Breast epithelium (tissue), 4 donors: Measurements from ENCODE around the gene FHIT. TPM values are rescaled to one million over a fixed set of nuclear protein-coding genes. Genes with fewer than 3 reads are reported as not detected.
"Not testable (repeated sequence)": the region's sequence is repeated elsewhere in the genome, so short reads cannot be mapped to it uniquely, and the experiment has no call there.

Experiments
- DNase-seq, 2 donors: peaks; one replicate each; pipeline ENCODE4 v3.0.0-alpha.2; 2019; ENCODE audit warnings: low spot score in 2 of 2
- H3K27ac ChIP-seq, 2 donors: fragments of 200-600 bp; sonication (generic) in 1 of 2; one replicate each; pipeline ENCODE4 v1.5.1; 2016 to 2019; ENCODE audit warnings: mild to moderate bottlenecking in 1 of 2
- H3K27me3 ChIP-seq, 2 donors: fragments of 200-600 bp; sonication (generic) in 1 of 2; one replicate each; pipeline versions ENCODE4 v1.5.1 to v1.6.0; 2017 to 2019; ENCODE audit warnings: control low read depth in 1 of 2, mild to moderate bottlenecking in 1 of 2
- H3K36me3 ChIP-seq: fragments of 200-600 bp; one replicate; pipeline ENCODE4 v1.5.1; 2019
- H3K4me1 ChIP-seq, 2 donors: fragments of 200-600 bp; sonication (generic); one replicate each; pipeline ENCODE4 v1.5.1; 2016 to 2019; ENCODE audit warnings: control low read depth in 1 of 2
- H3K4me3 ChIP-seq, 3 donors: fragments of 200-600 bp; sonication (generic); 1 replicate in 2 of 3; 2 replicates in 1 of 3; pipeline ENCODE4 v1.5.1; 2016 to 2019; ENCODE audit warnings: mild to moderate bottlenecking in 3 of 3, moderate library complexity in 2 of 3
- H3K9me3 ChIP-seq, 2 donors: fragments of 200-600 bp; sonication (generic) in 1 of 2; one replicate each; pipeline ENCODE4 v1.5.1; 2016 to 2019; ENCODE audit warnings: control low read depth in 1 of 2
- CTCF ChIP-seq, 3 donors: fragments of 450-650 bp; IDR thresholded peaks; one replicate each; pipeline ENCODE4 v1.5.1; 2016 to 2017; ENCODE audit warnings: antibody characterized with exemption in 3 of 3, mild to moderate bottlenecking in 3 of 3, moderate library complexity in 3 of 3
- POLR2A ChIP-seq: fragments of 450-650 bp; IDR thresholded peaks from one replicate; pipeline ENCODE4 v1.6.1; 2016; ENCODE audit warnings: antibody characterized with exemption, mild to moderate bottlenecking, moderate library complexity
- POLR2AphosphoS5 ChIP-seq, 3 donors: sonication (generic); formaldehyde crosslinking; IDR thresholded peaks; one replicate each; pipeline ENCODE4 v1.6.1; 2017; ENCODE audit warnings: antibody characterized with exemption in 3 of 3
- intact Hi-C: fragments of 100-400 bp; cut with DNase I; formaldehyde crosslinking; loops from one replicate; pipeline ENCODE4 v1.15.1; 2023; ENCODE audit warnings: low total_unique reads
- total RNA-seq, 3 donors: library from RNA; depleted of rRNA; stranded (reverse); fragments of >200 nt; gene quantifications; one replicate each; pipeline ENCODE4 v1.1.0, GENCODE V29; 2016

FHIT gene
- total RNA-seq, 3 donors from 2014 or later = 9.0 to 19.2 (median 17.7) TPM

- TF ChIP-seq POLR2A (no peak), CTCF (IDR thresholded peaks at IDR 0.05) (no peak), POLR2AphosphoS5 (IDR thresholded peaks at IDR 0.05) (no peak)
- intact Hi-C loops = no loop called here
- no peak for DNase-seq
- Histone ChIP-seq H3K27me3 (no peaks in the 10 kb centered on the region), H3K4me3 (no peak overlapping the region), H3K4me1 (no peaks in the 10 kb centered on the region), H3K27ac (no peak overlapping the region), H3K9me3 (no peaks in the 10 kb centered on the region), H3K36me3 (no peaks in the 10 kb centered on the region)
Measured at GRCh38 chr3:61223451-61223850, 27.8 kb downstream of the FHIT start.

GRCh38 chr3:61222467-61222866, 28.8 kb downstream of the FHIT start:
- intact Hi-C loops = no loop called here
- no peaks in the 10 kb centered on the region for H3K4me1 ChIP-seq
- TF ChIP-seq POLR2AphosphoS5 (IDR thresholded peaks at IDR 0.05) = no peak
- no peak for TF ChIP-seq CTCF (IDR thresholded peaks at IDR 0.05)
- no peak for TF ChIP-seq POLR2A
- H3K36me3 ChIP-seq = no peaks in the 10 kb centered on the region
- no peaks in the 10 kb centered on the region for H3K27me3 ChIP-seq
- no peaks in the 10 kb centered on the region for H3K9me3 ChIP-seq
- no peak overlapping the region for H3K27ac ChIP-seq
- no peak for DNase-seq
- H3K4me3 ChIP-seq = no peak overlapping the region

- Histone ChIP-seq H3K4me3 (no peak overlapping the region), H3K9me3 (no peaks in the 10 kb centered on the region), H3K4me1 (no peaks in the 10 kb centered on the region), H3K27me3 (no peaks in the 10 kb centered on the region), H3K27ac (no peak overlapping the region), H3K36me3 (no peaks in the 10 kb centered on the region)
- TF ChIP-seq CTCF (IDR thresholded peaks at IDR 0.05) = no peak
- no peak for TF ChIP-seq POLR2AphosphoS5 (IDR thresholded peaks at IDR 0.05)
- TF ChIP-seq POLR2A = no peak
- DNase-seq = no peak
- intact Hi-C loops = no loop called here
Measured at GRCh38 chr3:61221759-61222362, 29.4 kb downstream of the FHIT start.

GRCh38 chr3:61218504-61218903, 32.7 kb downstream of the FHIT start:
- Histone ChIP-seq H3K27ac (no peak overlapping the region), H3K4me3 (no peak overlapping the region), H3K4me1 (no peaks in the 10 kb centered on the region), H3K27me3 (no peaks in the 10 kb centered on the region), H3K9me3 (no peaks in the 10 kb centered on the region), H3K36me3 (no peaks in the 10 kb centered on the region)
- intact Hi-C loops = no loop called here
- no peak for DNase-seq
- TF ChIP-seq POLR2A = no peak
- TF ChIP-seq CTCF (IDR thresholded peaks at IDR 0.05) = no peak
- TF ChIP-seq POLR2AphosphoS5 (IDR thresholded peaks at IDR 0.05) = no peak

- H3K27me3 ChIP-seq, H3K4me3 ChIP-seq, intact Hi-C loops, H3K27ac ChIP-seq, H3K36me3 ChIP-seq, DNase-seq, H3K9me3 ChIP-seq, H3K4me1 ChIP-seq: not testable (repeated sequence)
Measured at GRCh38 chr3:61216171-61216570, 35.1 kb downstream of the FHIT start.

GRCh38 chr3:61202086-61202485, 49.2 kb downstream of the FHIT start:
- Histone ChIP-seq H3K27me3 (no peaks in the 10 kb centered on the region), H3K36me3 (no peaks in the 10 kb centered on the region), H3K4me1 (no peaks in the 10 kb centered on the region), H3K4me3 (no peak overlapping the region), H3K9me3 (no peaks in the 10 kb centered on the region), H3K27ac (no peak overlapping the region)
- no peak for DNase-seq
- TF ChIP-seq POLR2A = no peak
- no peak for TF ChIP-seq CTCF (IDR thresholded peaks at IDR 0.05)
- no peak for TF ChIP-seq POLR2AphosphoS5 (IDR thresholded peaks at IDR 0.05)
- intact Hi-C loops = no loop called here
